Neural cell (in vitro differentiated cells): ENCODE results near the gene SRGAP3. TPM values are rescaled to one million over a fixed set of nuclear protein-coding genes. Genes with fewer than 3 reads are reported as not detected.

ENCODE experiments used
- H2AFZ ChIP-seq: fragments of 200-600, 300-800 bp; sonication (generic), shearing (Covaris generic); 2 replicates; pipeline ENCODE4 v1.6.0; 2014; ENCODE audit warnings: low read depth, mild to moderate bottlenecking, antibody characterized with exemption, low read length, moderate library complexity
- H3F3A ChIP-seq: fragments of 200-600 bp; shearing (Covaris generic); 2 replicates; pipeline ENCODE4 v1.6.1; 2016; ENCODE audit warnings: mild to moderate bottlenecking, moderate library complexity, mixed read lengths, antibody characterized with exemption, low read length; ENCODE audit not compliant: insufficient read depth, poor library complexity, severe bottlenecking
- H3K27ac ChIP-seq: fragments of 200-600, 300-800 bp; sonication (generic), shearing (Covaris generic); 2 replicates; pipeline ENCODE4 v1.5.1; 2014; ENCODE audit warnings: mild to moderate bottlenecking, low read length, moderate library complexity
- H3K27me3 ChIP-seq: fragments of 300-800, 200-600 bp; sonication (generic), shearing (Covaris generic); 2 replicates; pipeline ENCODE4 v1.6.0; 2014; ENCODE audit warnings: mild to moderate bottlenecking, low read depth, low read length, moderate library complexity; ENCODE audit not compliant: insufficient read depth
- H3K36me3 ChIP-seq: fragments of 300-800, 200-600 bp; sonication (generic), shearing (Covaris generic); 2 replicates; pipeline ENCODE4 v1.5.1; 2014; ENCODE audit warnings: mild to moderate bottlenecking, antibody characterized with exemption, low read length, moderate library complexity; ENCODE audit not compliant: insufficient read depth
- H3K4me2 ChIP-seq: fragments of 300-800, 200-600 bp; sonication (generic), shearing (Covaris generic); 2 replicates; pipeline ENCODE4 v1.6.0; 2014; ENCODE audit warnings: mild to moderate bottlenecking, low read length
- H3K4me3 ChIP-seq: fragments of 300-800, 200-600 bp; sonication (generic), shearing (Covaris generic); 2 replicates; pipeline ENCODE4 v1.5.1; 2014; ENCODE audit warnings: mild to moderate bottlenecking, low read length, moderate library complexity
- H3K79me2 ChIP-seq: fragments of 200-600 bp; shearing (Covaris generic); replicated peaks from 2 replicates; pipeline ENCODE4 v1.6.0; 2014; ENCODE audit warnings: mild to moderate bottlenecking, low read length, moderate library complexity; ENCODE audit not compliant: insufficient read depth
- H3K9ac ChIP-seq: fragments of 300-800, 200-600 bp; sonication (generic), shearing (Covaris generic); 2 replicates; pipeline ENCODE4 v1.6.1; 2016; ENCODE audit warnings: mild to moderate bottlenecking, low read length, mixed read lengths
- H3K9me2 ChIP-seq: fragments of 200-600 bp; shearing (Covaris generic); 2 replicates; pipeline ENCODE4 v1.6.1; 2016; ENCODE audit warnings: mild to moderate bottlenecking, low read length, mixed read lengths; ENCODE audit not compliant: insufficient read depth
- H3K9me3 ChIP-seq: fragments of 200-600, 300-800 bp; sonication (generic), shearing (Covaris generic); 2 replicates; pipeline ENCODE4 v1.6.1; 2016; ENCODE audit warnings: mild to moderate bottlenecking, mixed run types, low read length, moderate library complexity, mixed read lengths
- H4K20me1 ChIP-seq: fragments of 200-600 bp; shearing (Covaris generic); 2 replicates; pipeline ENCODE4 v1.6.1; 2016; ENCODE audit warnings: mild to moderate bottlenecking, mixed run types; ENCODE audit not compliant: insufficient read depth
- CTCF ChIP-seq: fragments of 450-650 bp; IDR thresholded peaks from 2 replicates; pipeline ENCODE4 v1.5.1; 2014; ENCODE audit warnings: antibody characterized with exemption, mild to moderate bottlenecking, moderate library complexity; ENCODE audit not compliant: poor library complexity, severe bottlenecking
- EP300 ChIP-seq: fragments of 450-650 bp; conservative IDR thresholded peaks from 2 replicates; pipeline ENCODE4 v1.6.1; 2014; ENCODE audit warnings: antibody characterized with exemption, mild to moderate bottlenecking, moderate library complexity; ENCODE audit not compliant: poor library complexity, severe bottlenecking
- EZH2 ChIP-seq: fragments of 200-600, 300-800 bp; shearing (Covaris generic), sonication (generic); IDR thresholded peaks from 2 replicates; pipeline ENCODE4 v1.6.1; 2014; ENCODE audit warnings: antibody characterized with exemption, low read length, borderline replicate concordance, mild to moderate bottlenecking; ENCODE audit not compliant: insufficient read depth, poor library complexity, severe bottlenecking
- MXI1 ChIP-seq: fragments of 450-650 bp; conservative IDR thresholded peaks from 2 replicates; pipeline ENCODE4 v1.6.1; 2014; ENCODE audit warnings: antibody characterized with exemption, mild to moderate bottlenecking; ENCODE audit not compliant: poor library complexity, severe bottlenecking
- POLR2AphosphoS5 ChIP-seq: IDR thresholded peaks from 2 replicates; pipeline ENCODE4 v1.6.1; 2012
- RAD21 ChIP-seq: fragments of 450-650 bp; conservative IDR thresholded peaks from 2 replicates; pipeline ENCODE4 v1.6.1; 2014; ENCODE audit warnings: antibody characterized with exemption, mild to moderate bottlenecking, moderate library complexity
- REST ChIP-seq: IDR thresholded peaks from 2 replicates; pipeline ENCODE4 v1.6.1; 2012; ENCODE audit warnings: borderline replicate concordance
- SMC3 ChIP-seq: fragments of 450-650 bp; conservative IDR thresholded peaks from 2 replicates; pipeline ENCODE4 v1.6.1; 2014; ENCODE audit warnings: antibody characterized with exemption, mild to moderate bottlenecking, moderate library complexity; ENCODE audit not compliant: poor library complexity
- TAF1 ChIP-seq: IDR thresholded peaks from 2 replicates; pipeline ENCODE4 v1.6.1; 2012; ENCODE audit warnings: low read depth
- polyA plus RNA-seq: library from polyadenylated mRNA; depleted of rRNA; stranded (reverse); fragments of >200 nt; gene quantifications from 2 replicates; pipeline ENCODE4 v1.2.3, GENCODE V29; 2014

The SRGAP3 gene
- polyA plus RNA-seq, 1 donor from 2014 or later: 31.5 TPM

GRCh38 chr3:9225268-9225667 lies 24.2 kb downstream of the SRGAP3 start:
- Histone ChIP-seq H3K36me3 (no peaks in the 10 kb centered on the region), H3K4me3 (no peak overlapping the region), H3K9me2 (no peaks in the 10 kb centered on the region), H2AFZ (no peak overlapping the region), H3K27me3 (no peaks in the 10 kb centered on the region), H3K4me2 (no peak overlapping the region), H3K9ac (no peak overlapping the region), H4K20me1 (peaks cover 3% of the 10 kb centered on the region), H3K27ac (no peak overlapping the region), H3F3A (no peaks in the 10 kb centered on the region), H3K79me2 (peaks cover 83% of the 10 kb centered on the region), H3K9me3 (no peaks in the 10 kb centered on the region)
- TF ChIP-seq POLR2AphosphoS5 (no peak), EZH2 (no peak), MXI1 (no peak), REST (no peak), TAF1 (no peak), SMC3 (no peak)

- no peaks in the 10 kb centered on the region for H3F3A ChIP-seq
- no peaks in the 10 kb centered on the region for H3K27me3 ChIP-seq
- TF ChIP-seq EZH2 (no peak), EP300 (no peak), MXI1 (no peak), TAF1 (no peak), POLR2AphosphoS5 (no peak)
- H3K4me2 ChIP-seq: no peak overlapping the region
- peaks cover 75% of the 10 kb centered on the region for H3K79me2 ChIP-seq
- no peak overlapping the region for H2AFZ ChIP-seq
- no peaks in the 10 kb centered on the region for H3K9me2 ChIP-seq
- no peaks in the 10 kb centered on the region for H3K9me3 ChIP-seq
- no peaks in the 10 kb centered on the region for H3K36me3 ChIP-seq
- no peak overlapping the region for H3K9ac ChIP-seq
- H3K4me3 ChIP-seq: no peak overlapping the region
- H4K20me1 ChIP-seq: no peaks in the 10 kb centered on the region
- H3K27ac ChIP-seq: no peak overlapping the region
Observed at GRCh38 chr3:9224490-9224889, 25.0 kb downstream of the SRGAP3 start.

- Histone ChIP-seq H3K27ac (no peak overlapping the region), H3F3A (no peaks in the 10 kb centered on the region), H3K79me2 (peaks cover 74% of the 10 kb centered on the region), H3K9ac (no peak overlapping the region), H3K4me2 (no peak overlapping the region), H3K27me3 (no peaks in the 10 kb centered on the region), H3K4me3 (no peak overlapping the region), H3K9me3 (no peaks in the 10 kb centered on the region), H4K20me1 (no peaks in the 10 kb centered on the region), H3K9me2 (no peaks in the 10 kb centered on the region), H2AFZ (no peak overlapping the region), H3K36me3 (no peaks in the 10 kb centered on the region)
- no peak for TF ChIP-seq EZH2
- TF ChIP-seq RAD21: no peak
- no peak for TF ChIP-seq EP300
- no peak for TF ChIP-seq POLR2AphosphoS5
- no peak for TF ChIP-seq REST
- TF ChIP-seq TAF1: no peak
- TF ChIP-seq MXI1: no peak
- TF ChIP-seq CTCF: no peak
- TF ChIP-seq SMC3: no peak
Observed at GRCh38 chr3:9223672-9224071, 25.8 kb downstream of the SRGAP3 start.
